IPS-18c (cell line): ENCODE data around the gene CCDC12.
"Not testable (repeated sequence)": the region's sequence is repeated elsewhere in the genome, so short reads cannot be mapped to it uniquely, and the experiment has no call there.

ENCODE experiments used
- H3K4me3 ChIP-seq: 2 replicates; pipeline ENCODE4 v1.7.0; 2013; ENCODE audit warnings: low read depth, mild to moderate bottlenecking, low read length, moderate library complexity; ENCODE audit not compliant: insufficient read depth
- H3K9me3 ChIP-seq: one replicate; pipeline ENCODE4 v1.6.1; 2013; ENCODE audit warnings: mild to moderate bottlenecking, low read length, moderate library complexity; ENCODE audit not compliant: control insufficient read depth, insufficient read depth

The CCDC12 gene

DNA sequence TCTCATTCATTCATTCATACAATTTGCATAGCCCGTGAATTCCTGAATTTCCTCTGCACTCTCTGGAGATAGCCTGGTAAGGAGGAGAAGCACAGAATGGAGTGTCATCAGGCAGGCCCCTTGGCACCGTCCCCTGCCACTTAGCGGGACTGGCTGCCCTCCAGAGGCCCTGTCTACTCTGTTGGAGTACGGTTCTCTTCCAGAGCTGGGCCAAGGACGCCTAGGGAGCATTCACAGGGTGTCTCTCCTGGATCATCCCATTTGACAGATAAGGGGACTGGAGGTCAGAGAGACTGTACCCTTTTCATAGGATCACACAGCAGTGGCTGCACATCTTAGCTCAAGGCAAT is 51.0 kb downstream of the CCDC12 start:
- no peak overlapping the region for H3K4me3 ChIP-seq
- no peaks in the 10 kb centered on the region for H3K9me3 ChIP-seq

DNA sequence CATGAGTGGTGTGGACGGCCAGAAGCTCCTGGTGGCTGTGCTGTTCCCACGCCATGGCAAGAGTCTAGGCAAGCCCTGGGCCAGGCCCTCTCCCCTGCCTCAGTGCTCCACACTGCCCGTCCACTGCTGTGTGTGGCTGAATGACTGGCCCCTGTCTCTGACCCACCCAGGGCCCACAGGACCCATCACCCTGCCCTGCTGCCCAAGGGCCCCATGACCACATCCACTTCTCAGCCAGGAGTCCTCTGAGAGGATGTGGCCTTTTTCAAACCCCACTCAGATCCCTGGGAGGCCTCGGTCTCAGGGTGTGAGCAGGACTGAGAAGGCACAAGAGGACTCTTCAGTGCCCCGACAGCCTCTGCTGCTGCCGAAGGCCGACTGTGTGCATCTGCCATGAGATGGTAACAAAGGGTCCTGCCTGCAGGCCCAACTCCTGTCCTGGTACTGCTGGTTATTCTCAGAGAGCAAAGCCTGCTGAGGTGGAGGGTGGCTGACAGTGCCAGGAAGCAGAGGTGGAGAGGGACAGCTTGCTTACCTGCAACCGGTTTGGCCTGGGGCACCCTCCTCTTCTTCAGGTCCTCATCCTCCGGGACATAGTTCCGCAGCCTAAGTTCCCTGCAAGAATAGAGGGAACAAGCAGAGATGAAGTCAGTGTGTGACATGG is 51.5 kb downstream of the CCDC12 start:
- H3K9me3 ChIP-seq = no peaks in the 10 kb centered on the region
- H3K4me3 ChIP-seq = no peak overlapping the region

DNA sequence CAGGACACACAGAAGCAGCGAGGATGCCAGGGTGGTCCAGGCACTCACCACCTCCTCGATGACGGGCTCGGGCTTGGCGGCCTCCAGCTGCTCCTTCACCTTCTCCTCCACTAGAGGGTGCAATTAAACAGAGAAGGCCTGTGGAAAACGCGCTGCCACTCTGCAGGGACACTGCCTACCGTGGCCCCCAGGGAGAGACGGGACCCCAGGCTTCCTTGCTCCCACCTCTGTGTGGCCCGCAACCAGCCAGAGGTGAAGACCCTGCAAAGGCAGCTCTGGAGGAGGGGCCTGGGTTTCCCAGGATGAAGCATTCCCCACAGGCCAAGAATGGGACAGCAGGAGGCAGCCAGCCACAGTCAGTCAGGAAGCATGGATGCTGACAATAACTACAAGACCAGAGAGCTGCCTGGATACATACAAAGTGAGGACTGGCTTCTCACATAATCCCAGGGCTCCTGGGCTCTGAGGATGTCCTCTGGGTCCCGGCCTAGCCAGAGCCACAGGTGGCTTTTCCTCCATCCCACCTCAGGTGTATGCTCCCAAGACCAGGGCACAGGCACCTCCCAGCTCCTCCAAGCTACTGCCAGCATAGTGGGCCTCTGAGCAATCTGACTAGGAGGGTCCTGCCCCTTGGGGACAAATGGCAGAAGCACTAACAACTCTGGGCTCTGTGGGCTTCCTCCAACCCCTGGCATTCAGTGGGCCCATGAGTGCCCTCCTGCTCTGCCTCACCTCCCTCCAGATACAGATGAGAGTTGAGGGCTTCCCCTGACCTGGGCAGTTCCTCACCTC is 52.8 kb downstream of the CCDC12 start:
- H3K9me3 ChIP-seq = peaks cover under 1% of the 10 kb centered on the region
- H3K4me3 ChIP-seq = no peak overlapping the region

DNA sequence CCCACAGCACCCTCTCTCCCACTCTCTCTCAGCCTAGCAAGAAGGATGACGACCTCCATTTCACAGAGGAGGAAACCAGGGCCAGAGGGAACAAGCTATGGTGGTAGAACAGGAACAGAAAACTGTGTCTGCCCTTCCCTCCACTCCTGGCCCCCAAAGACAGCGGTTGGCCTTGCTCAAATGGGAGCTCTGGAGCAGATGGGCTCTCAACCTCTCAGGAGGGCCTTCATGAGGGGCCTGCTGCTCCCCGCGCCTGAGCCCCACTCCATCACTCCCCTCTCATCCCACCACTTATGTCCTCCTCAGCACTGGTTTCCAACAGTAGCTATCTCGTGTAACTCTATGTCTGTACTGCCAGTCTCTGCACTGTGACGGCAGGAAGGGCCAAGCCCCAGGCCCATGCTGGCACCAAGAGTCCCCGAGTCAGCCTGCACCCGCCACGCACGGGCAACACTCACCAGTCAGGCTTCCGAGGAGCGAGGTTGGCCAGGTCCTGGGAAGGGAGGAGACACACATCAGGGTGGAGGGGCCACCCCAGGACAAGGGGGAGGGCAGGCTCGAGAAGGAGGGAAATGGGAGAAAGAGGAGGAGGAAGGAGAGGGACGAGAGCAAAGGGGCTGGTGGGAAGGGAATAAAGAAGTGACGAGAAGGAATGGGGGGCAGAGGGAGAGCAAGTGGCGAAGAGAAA is 53.5 kb downstream of the CCDC12 start:
- Histone ChIP-seq H3K9me3 (peaks cover 8% of the 10 kb centered on the region), H3K4me3 (no peak overlapping the region)

DNA sequence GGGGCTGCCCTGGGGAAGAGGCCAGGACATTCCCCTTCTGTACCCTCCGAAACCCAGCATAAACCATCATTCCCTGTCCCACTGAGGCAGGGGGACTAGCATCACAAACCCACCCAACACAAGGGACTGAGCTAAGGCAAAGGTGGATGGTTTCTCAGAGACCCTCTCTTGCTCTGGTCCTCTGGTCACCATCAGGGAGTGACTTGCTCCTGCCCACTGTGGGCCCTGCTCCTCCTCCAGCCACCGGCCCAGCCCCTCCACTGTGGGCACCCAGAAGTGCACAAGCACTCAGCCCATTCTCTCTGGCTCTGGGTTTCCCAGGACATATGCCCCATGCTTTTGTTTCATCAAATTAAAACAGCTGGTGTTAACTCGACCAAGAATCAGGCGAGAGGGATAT is 54.1 kb downstream of the CCDC12 start:
- peaks cover 8% of the 10 kb centered on the region for H3K9me3 ChIP-seq
- no peak overlapping the region for H3K4me3 ChIP-seq

DNA sequence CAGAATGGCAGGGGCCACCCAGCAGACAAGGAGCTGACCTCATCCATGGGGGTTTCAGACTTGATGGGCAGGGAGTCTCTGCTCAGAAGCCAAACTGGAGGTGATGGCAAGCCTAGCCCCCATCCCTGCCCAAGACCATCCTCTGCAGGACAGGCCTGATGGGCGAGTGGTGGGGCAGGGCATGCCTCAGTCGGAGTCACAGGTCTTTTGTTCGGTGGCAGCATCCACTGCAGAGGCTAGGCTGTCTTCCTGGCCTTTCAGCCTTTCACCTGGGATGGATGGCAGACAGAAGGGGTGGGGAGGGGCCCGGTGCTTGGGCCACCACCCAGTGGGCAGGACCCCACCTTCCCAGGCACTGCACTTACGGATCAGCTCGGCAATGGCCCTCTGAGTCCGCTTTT is 54.7 kb downstream of the CCDC12 start:
- no peak overlapping the region for H3K4me3 ChIP-seq
- H3K9me3 ChIP-seq = peaks cover 8% of the 10 kb centered on the region

DNA sequence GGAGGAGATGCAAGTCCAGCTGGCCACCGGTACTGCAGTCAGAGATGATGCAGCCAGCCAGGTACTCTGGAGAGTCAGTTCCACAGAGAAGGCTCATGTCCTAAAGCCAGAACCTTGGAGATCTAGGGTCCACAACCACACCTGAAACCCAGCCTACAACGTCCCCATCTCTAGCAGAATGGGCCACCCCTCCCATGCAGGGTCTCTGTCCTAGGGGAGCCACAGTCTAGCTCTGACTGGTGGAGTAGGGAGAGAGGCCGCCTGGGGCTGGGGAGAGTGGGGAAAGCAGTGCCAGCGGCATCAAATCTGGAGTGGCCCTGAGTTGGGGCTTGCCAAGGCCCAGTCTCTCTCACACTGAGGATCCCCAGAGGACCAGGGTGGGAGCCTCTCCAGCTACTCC is 55.5 kb downstream of the CCDC12 start:
- H3K4me3 ChIP-seq = no peak overlapping the region
- H3K9me3 ChIP-seq = peaks cover 8% of the 10 kb centered on the region

DNA sequence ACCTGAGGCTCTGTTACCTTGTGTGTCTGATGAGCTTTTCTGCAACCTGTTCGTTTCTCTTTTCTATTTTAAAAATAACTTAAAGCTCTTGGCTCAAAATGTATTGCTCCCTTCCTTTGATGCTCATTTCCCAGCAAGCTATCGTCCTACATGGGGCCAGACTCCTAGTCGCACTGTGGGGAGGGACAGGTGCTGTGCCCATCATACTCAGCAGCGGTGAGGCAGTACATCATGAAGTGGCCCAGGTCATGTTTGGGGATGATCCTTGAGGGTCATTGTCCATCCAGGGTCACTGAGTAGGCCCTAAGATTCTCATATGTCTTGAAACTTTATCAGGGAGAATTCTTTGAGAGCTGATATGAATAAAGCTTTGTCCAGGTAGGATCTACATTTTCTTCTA is 57.9 kb downstream of the CCDC12 start:
- no peak overlapping the region for H3K4me3 ChIP-seq
- peaks cover 8% of the 10 kb centered on the region for H3K9me3 ChIP-seq

DNA sequence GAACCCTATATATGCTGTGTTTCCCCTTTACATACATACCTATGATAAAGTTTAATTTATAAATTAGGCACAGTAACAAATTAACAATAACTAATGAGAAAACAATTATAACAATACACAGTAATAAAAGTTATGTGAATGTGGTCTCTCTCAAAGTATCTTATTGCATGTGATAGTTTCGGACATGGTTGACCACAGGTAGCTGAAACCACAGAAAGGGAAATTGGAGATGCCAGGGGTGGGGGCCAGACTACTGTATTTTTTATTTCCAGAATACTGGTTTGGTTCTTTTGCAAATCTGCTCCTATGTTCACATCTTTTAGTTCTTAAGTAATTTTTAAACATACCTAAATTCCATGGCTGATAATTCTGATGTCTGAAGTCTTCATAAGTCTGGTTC is 58.3 kb downstream of the CCDC12 start:
- no peak overlapping the region for H3K4me3 ChIP-seq
- peaks cover 8% of the 10 kb centered on the region for H3K9me3 ChIP-seq

DNA sequence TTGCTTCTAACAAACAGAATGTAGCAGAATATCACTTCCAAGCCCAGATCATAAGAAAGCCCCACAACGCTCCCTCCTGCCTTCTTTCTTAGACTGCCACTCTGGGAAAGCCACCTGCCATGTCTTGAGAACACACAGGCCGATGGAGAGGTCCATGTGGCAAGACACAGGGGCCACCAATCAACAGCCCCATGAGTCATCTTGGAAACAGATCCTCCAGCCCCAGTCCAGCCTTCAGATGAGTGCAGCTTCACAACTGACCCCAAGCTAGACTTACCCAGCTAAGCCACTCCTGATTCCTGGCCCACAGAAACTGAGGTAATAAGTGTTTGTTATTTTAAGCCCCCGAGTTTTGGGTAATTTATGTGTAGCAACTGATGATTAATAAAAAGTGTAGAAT is 59.3 kb downstream of the CCDC12 start:
- H3K4me3 ChIP-seq = no peak overlapping the region
- H3K9me3 ChIP-seq = peaks cover 8% of the 10 kb centered on the region

DNA sequence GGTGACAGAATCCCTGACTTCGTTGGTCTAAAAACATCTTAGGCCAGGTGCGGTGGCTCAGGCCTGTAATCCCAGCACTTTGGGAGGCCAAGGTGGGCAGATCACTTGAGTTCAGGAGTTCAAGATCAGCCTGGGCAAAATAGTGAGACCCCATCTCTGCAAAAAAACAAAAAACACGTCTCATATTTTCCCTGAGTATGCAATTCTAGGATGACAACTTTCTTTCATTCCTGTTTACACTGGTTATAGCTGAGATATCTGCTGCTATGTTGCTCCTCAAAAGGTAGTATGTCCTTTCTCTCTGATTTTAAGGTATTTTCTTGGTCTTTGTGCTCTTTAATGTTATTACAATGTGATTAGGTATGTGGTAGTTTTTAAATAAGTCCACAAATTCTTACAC is 59.7 kb downstream of the CCDC12 start:
- peaks cover 8% of the 10 kb centered on the region for H3K9me3 ChIP-seq
- H3K4me3 ChIP-seq = no peak overlapping the region

DNA sequence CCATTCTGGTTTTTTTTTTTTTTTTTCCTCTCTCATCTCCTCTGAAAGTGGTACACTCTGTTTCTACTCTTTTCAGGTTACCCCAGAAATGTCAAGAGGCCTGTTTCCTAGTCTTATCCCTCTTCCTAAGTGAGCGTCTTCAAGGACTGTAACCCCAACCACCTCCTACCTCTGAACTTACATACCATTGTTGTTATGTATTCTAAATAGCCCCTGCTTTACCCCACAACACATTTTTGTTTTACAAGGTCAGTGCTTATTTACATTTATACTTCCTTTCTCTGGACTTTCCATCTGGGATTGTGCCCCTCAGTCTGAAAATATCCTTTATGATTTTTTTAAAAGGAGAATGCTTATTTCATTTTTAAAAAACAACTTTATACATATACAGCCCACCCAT is 60.3 kb downstream of the CCDC12 start:
- Histone ChIP-seq H3K9me3 (peaks cover 8% of the 10 kb centered on the region), H3K4me3 (no peak overlapping the region)

DNA sequence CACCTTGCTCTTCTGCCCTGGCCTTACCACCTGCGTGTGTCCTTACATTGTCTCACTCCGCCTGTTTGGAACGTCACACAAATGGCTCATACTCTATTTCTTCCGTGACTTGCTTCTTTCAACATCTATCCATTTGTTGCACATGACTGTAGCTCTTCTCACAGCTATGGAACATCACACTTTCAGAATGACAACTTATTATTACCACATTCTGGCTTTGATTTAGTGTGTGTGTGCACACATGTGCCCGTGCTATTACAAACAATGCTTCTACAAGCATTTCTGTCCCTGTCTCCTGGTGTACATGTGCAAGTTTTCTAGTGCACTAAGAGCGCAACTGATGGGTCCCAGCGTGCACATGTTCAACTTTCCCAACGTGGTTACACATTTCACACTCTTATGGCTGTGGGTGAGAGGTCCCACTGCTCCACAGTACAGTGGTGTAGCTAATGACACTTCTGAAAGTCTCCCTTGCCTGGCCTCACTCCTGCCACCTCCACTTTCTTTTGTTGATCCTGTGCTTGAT is 61.2 kb downstream of the CCDC12 start:
- H3K4me3 ChIP-seq = no peak overlapping the region
- H3K9me3 ChIP-seq = peaks cover 8% of the 10 kb centered on the region

DNA sequence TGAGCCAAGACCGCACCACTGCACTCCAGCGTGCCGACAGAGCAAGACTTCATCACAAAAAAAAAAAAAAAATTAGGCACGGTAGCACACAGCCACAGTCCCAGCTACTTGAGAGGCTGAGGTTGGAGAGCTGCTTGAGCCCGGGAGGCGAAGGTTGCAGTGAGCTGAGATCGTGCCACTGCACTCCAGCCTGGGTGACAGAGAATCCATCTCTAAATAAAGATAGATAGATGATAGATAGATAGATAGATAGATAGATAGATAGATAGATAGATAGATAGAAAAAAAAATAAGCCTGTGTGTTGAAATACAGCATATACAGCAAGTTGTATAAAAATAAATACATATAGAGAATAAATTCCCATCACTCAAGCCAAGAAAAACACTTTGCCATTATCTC is 61.7 kb downstream of the CCDC12 start:
- H3K9me3 ChIP-seq = peaks cover 8% of the 10 kb centered on the region
- H3K4me3 ChIP-seq = no peak overlapping the region

DNA sequence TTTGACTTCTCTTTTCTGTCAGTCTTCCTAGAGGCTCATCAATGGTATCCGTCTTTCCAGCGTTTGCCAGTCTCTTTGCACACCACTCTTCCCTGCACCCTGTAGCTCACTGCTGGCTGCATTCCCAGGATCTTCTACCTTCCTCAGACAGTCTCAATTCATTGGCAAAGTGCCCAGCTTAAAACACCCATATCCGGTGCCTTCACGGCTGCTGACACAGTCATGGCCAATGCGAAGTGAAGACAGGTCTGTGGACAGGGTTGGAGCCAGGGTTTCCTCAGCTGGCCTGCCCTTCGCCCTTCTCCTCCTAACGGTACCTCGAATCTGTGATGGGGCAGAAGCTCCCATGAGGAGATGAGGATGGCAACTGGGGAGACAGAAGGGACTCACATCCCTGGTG is 62.9 kb downstream of the CCDC12 start:
- no peak overlapping the region for H3K4me3 ChIP-seq

DNA sequence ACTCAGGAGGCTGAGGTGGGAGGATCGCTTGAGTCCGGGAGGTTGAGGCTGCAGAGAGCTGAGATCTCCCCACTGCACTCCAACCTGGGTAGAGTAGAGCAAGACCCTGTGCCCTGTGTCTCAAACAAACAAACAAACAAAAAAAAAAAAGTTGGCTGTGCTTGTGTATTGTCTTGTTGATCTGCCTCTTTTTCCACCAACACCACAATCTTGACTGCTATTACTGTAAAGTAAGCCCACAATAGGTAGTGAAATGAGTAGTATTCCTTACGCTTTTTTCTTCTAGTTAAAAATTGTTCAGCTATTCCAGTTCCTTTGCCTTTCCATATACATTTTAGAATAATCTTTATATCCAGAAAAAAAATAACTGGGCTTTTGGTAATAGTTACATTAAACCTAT is 63.6 kb downstream of the CCDC12 start:
- Histone ChIP-seq H3K4me3 (no peak overlapping the region), H3K9me3 (no peaks in the 10 kb centered on the region)

More for the DNA sequence above, 62.9 kb downstream of the CCDC12 start:
- H3K9me3 ChIP-seq = peaks cover 6% of the 10 kb centered on the region

DNA sequence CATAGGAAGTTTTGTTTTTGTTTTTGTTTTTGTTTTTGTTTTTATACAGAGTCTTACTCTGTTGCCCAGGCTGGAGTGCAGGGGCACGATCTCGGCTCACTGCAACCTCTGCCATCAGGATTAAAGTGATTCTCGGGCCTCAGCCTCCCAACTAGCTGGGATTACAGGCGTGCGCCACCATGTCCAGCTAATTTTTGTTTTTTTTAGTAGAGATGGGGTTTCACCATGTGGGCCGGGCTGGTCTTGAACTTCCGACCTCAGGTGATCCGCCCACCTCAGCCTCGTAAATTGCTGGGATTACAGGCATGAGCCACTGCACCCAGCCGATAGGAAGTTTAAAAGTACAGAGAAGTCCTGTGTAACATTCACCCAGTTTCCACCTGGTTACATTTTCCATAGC is 65.6 kb downstream of the CCDC12 start:
- not testable (repeated sequence) for H3K4me3 ChIP-seq, H3K9me3 ChIP-seq

DNA sequence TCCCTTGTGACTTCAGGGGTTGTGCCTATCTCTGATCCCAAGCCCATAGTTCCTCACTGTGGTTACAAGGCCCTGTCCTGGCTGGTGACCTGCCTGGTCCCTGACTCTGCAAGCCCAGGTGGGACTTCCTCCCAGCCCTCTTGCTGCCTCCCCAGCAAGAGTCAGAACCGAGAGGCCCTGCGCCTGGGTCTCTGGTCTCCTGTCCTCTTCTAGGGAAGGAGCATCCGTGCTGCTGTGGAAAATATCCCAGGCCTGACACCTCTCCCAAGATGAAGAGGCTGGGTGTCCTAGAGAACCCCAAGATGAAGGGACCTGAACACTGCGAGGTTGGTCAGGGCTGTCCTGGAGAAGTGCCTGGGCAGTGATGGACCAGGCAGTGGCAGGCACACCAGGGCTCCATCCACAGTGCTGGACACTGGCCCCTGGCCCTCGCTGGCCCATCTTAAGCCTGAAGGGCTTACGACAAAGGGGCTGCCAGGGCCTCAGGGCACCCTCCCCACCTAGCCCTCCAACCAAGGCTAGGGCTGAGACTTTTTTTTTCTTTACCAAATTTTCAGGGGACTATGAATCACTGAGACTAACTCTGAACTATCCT is 66.3 kb downstream of the CCDC12 start:
- no peaks in the 10 kb centered on the region for H3K9me3 ChIP-seq
- H3K4me3 ChIP-seq = no peak overlapping the region
